TTC549 (cell line): Measurements from ENCODE around the gene USP35.
"Not testable (repeated sequence)": the region's sequence is repeated elsewhere in the genome, so short reads cannot be mapped to it uniquely, and the experiment has no call there.

Experiments used
- FAIRE-seq: peaks from 2 replicates; lab custom pipeline; 2012; peaks lifted over from hg19 to GRCh38; lab: Jason Lieb, UNC

The USP35 gene

GRCh38 chr11:78170874-78171549, 17.7 kb upstream of the USP35 start:
- no peak for FAIRE-seq

- FAIRE-seq: no peak
These were observed 16.8 kb upstream of the USP35 start for GRCh38 chr11:78171951-78172350.

DNA sequence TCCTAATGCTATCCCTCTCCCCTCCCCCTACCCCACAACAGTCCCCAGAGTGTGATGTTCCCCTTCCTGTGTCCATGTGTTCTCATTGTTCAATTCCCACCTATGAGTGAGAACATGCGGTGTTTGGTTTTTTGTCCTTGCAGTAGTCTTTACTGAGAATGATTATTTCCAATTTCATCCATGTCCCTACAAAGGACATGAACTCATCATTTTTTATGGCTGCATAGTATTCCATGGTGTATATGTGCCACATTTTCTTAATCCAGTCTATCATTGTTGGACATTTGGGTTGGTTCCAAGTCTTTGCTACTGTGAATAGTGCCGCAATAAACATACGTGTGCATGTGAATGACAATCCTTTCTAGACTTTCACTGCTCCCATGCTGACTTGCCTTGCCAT, 12.9 kb upstream of the USP35 start:
- not testable (repeated sequence) for FAIRE-seq

GRCh38 chr11:78176605-78177141, 12.0 kb upstream of the USP35 start:
- FAIRE-seq: no peak

GRCh38 chr11:78177216-78177615, 11.5 kb upstream of the USP35 start:
- FAIRE-seq: no peak

DNA sequence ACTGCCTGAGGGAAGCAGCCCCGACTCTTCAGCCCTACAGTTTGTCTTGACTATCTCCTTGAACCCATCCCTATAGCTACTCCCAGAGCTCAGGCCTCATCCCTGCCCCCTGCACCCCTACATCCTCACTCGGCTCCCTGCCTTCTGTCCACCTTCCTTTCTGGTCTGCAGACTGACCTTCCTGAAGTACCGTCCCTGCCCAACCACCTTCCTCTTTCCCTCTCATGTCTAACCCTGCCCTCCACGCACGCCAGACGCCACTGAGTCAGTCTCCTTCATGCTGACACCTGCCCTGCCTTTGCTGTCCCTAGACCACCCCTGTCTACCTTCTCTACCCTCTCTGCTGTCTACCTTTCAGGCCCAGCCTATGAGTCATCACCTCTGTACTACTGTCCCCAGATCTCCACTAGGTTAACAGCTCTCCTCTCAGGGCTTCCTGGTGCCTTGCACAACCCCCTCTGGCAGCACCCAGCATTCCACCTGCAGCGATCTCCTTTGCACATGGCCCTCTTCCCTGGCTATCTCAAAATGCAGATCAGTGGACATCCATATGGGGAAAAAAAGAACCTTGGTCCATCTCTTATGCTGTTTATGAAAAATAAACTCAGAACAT, 9.2 kb upstream of the USP35 start:
- FAIRE-seq: no peak

GRCh38 chr11:78180751-78181150, 8.0 kb upstream of the USP35 start:
- no peak for FAIRE-seq

GRCh38 chr11:78181185-78181584, 7.5 kb upstream of the USP35 start:
- FAIRE-seq: no peak

- FAIRE-seq: no peak
These were observed 1.1 kb upstream of the USP35 start for GRCh38 chr11:78187366-78188285.

GRCh38 chr11:78189174-78189724, 530 bp downstream of the USP35 start:
- FAIRE-seq: no peak

- no peak for FAIRE-seq
These were observed 1.1 kb downstream of the USP35 start for GRCh38 chr11:78189851-78190250.

DNA sequence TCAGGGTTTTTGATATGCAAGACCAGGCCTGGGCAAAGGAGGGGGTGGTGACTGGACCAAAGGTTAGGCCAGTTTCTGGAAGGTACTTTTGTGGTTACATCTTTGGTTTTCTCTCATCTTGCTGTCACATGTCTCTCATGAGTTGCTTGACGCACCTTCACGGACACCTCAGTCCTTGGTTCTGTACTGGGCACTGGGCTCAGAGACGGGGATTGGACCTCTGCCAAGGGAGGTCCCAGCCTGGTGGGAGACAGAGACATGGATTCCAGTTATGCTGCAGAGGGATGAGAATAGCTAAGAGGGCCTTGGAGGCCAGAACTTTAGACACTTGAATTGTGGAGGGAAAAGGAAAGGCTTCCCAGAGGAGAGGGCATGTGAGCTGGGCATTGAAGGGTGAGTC, 1.7 kb downstream of the USP35 start:
- FAIRE-seq: no peak

- no peak for FAIRE-seq
These were observed 2.3 kb downstream of the USP35 start for GRCh38 chr11:78190871-78191538.

DNA sequence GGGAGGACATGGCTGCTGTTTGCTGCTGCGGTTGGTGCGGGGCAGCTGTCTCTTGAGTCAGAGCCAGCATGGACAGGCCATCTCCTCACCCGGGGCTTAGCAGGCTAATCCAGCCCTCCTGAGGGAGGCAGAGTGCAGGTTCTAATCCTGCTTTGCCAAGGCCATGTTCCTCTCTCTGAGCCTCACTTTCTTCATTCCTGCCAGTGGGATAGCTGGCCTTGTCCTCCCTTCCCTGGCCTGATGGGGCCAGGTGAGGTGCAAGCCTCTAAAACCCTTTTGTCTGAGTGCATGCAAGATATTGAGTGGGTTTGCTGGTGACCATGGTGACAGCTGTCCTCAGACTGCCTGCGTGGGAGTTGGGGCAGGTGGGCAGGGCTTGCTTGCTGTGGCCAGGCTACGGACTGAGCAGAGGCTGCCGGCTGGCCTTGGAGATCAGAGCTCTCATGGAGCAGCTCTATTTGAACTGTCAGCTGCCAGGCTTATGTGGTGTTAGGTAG, 3.6 kb downstream of the USP35 start:
- FAIRE-seq: no peak

DNA sequence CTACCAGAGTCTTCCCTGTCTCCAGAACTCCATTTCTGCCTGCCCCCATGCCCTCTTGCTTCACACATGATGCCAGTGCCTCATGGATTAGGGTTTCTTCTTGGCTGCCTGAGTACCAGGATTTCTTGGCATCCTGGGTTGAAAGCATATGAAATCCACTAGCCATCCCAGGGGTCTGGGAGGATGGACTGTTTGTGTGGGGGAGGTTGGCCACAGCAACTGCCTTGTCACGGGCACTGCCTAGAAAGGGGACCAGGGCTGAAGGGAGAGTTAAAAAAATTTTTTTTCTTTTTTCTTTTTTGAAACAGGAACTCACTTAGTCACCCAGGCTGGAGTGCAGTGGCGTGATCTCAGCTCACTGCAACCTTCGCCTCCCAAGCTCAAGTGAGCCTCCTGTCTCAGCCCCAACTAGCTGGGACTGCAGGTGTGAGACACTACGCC, 4.2 kb downstream of the USP35 start:
- FAIRE-seq: no peak

- no peak for FAIRE-seq
These were observed 5.1 kb downstream of the USP35 start for GRCh38 chr11:78193806-78194205.

- FAIRE-seq: no peak
These were observed 5.8 kb downstream of the USP35 start for GRCh38 chr11:78194490-78194889.

- no peak for FAIRE-seq
These were observed 7.3 kb downstream of the USP35 start for GRCh38 chr11:78195917-78196560.

DNA sequence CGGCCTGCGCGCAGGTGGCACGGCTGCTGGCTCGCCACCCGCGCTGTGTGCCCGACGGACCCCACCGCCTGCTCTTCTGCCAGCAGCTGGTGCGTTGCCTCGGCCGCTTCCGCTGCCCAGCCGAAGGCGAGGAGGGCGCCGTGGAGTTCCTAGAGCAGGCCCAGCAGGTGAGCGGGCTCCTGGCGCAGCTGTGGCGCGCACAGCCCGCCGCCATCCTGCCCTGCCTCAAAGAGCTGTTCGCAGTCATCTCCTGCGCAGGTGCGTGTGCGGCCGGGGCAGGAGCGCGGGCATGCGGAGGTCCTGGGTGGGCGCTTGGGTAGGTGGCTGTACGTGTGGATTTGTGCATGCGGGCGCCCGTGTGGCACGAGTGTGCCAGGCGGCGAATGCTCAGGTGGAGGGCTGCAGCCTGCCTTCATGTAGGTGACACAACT, 8.0 kb downstream of the USP35 start:
- FAIRE-seq: no peak

- FAIRE-seq: no peak
These were observed 9.1 kb downstream of the USP35 start for GRCh38 chr11:78197816-78198215.

DNA sequence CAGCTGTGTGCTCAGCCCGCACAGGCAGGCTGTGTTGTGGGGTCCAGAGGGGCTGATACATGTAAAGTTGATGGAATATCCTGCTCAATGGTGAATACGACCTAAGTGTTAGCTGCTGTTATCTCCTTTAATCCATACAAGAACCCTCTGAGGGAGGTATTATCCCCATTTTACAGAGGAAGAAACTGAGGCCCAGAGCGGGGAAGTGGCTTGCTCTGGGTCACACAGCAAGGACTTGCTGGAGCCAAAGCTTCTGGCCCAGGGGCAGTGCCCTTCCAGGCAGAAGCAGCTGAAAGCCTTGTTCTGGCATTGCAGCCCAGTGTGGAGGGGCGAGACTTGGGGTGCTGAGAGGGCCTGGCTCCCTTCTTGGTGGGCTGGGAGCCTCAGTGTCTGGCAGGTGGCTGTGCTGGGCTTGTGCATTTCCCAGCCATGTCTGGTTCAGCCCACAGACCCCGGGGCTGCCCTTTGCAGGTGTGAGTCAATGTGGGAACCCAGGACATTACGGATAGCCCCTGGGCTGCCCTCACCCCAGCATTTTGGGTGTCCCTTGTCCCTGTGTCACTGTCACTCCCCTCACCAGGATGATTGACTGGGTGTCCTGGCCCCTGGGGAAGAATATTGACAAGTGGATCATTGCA, 10.4 kb downstream of the USP35 start:
- no peak for FAIRE-seq
